COLO668 (cell line): ENCODE data around the gene FYN.
"Not testable (repeated sequence)": the region's sequence is repeated elsewhere in the genome, so short reads cannot be mapped to it uniquely, and the experiment has no call there.

ENCODE experiments used
- DNase-seq: peaks from one replicate; lab custom pipeline; 2025; ENCODE audit not compliant: unreplicated experiment; lab: John Stamatoyannopoulos, UW

The FYN gene

GRCh38 chr6:111792914-111793700, 80.1 kb downstream of the FYN start:
- no peak for DNase-seq

GRCh38 chr6:111792241-111792640, 81.0 kb downstream of the FYN start:
- DNase-seq, result no peak

- DNase-seq, result no peak
Observed at GRCh38 chr6:111791415-111791814, 81.8 kb downstream of the FYN start.

GRCh38 chr6:111789598-111789997, 83.7 kb downstream of the FYN start:
- DNase-seq, result no peak

GRCh38 chr6:111788379-111789276, 84.6 kb downstream of the FYN start:
- no peak for DNase-seq

GRCh38 chr6:111786151-111786550, 87.1 kb downstream of the FYN start:
- not testable (repeated sequence) for DNase-seq

- no peak for DNase-seq
Observed at GRCh38 chr6:111784433-111784832, 88.8 kb downstream of the FYN start.

GRCh38 chr6:111782887-111783466, 90.3 kb downstream of the FYN start:
- no peak for DNase-seq

GRCh38 chr6:111782192-111782809, 91.0 kb downstream of the FYN start:
- no peak for DNase-seq

GRCh38 chr6:111781041-111781708, 92.1 kb downstream of the FYN start:
- no peak for DNase-seq

GRCh38 chr6:111780393-111780792, 92.9 kb downstream of the FYN start:
- no peak for DNase-seq

GRCh38 chr6:111779660-111780059, 93.6 kb downstream of the FYN start:
- DNase-seq, result no peak

- DNase-seq, result no peak
Observed at GRCh38 chr6:111779031-111779430, 94.2 kb downstream of the FYN start.

- no peak for DNase-seq
Observed at GRCh38 chr6:111777357-111777756, 95.9 kb downstream of the FYN start.

- DNase-seq, result no peak
Observed at GRCh38 chr6:111776236-111777221, 96.7 kb downstream of the FYN start.

- DNase-seq, result no peak
Observed at GRCh38 chr6:111775145-111775922, 97.9 kb downstream of the FYN start.

GRCh38 chr6:111774346-111774703, 98.9 kb downstream of the FYN start:
- DNase-seq, result no peak

- DNase-seq, result no peak
Observed at GRCh38 chr6:111773501-111774345, 99.5 kb downstream of the FYN start.
